Measurements from ENCODE around the gene ABI3BP. TPM values are rescaled to one million over a fixed set of nuclear protein-coding genes. Genes with fewer than 3 reads are reported as not detected.
A peak's percentile ranks its signal among the peaks of the same experiment; 100 is the strongest.

Gene ABI3BP
- total RNA-seq, 1 experiment from 2014 or later = 3.1 TPM

- H3K27ac Mint-ChIP-seq (ENCODE audit: low read depth, unreplicated experiment) = no peak overlapping the region
- TF ChIP-seq CTCF (IDR thresholded peaks at IDR 0.05; ENCODE audit: unreplicated experiment) = no peak
- H3K27me3 Mint-ChIP-seq (ENCODE audit: insufficient read depth, unreplicated experiment) = no peaks in the 10 kb centered on the region
- no peak for DNase-seq (ENCODE audit: unreplicated experiment)
- CTCF ChIA-PET = interaction anchor here (0.7 to 0.8 kb wide), 6 partner anchors 10 to 115 kb away, joined by 3 to 5 read pairs (median 4); no protein-coding TSS in a partner anchor
- POLR2A ChIA-PET = no interaction called here
- peaks cover 4% of the 10 kb centered on the region for H3K36me3 Mint-ChIP-seq (ENCODE audit: insufficient read depth, unreplicated experiment)
- BruUV-seq (replicated peaks) = no TSS peak
- H3K4me1 Mint-ChIP-seq (ENCODE audit: insufficient read depth, unreplicated experiment) = no peaks in the 10 kb centered on the region
- H3K9me3 Mint-ChIP-seq (ENCODE audit: unreplicated experiment) = no peaks in the 10 kb centered on the region
- intact Hi-C loops (cut with micrococcal nuclease) = no loop called here
- H3K4me3 Mint-ChIP-seq (ENCODE audit: unreplicated experiment) = no peak overlapping the region
These were observed 81.3 kb downstream of the ABI3BP start for GRCh38 chr3:100911956-100912355.

- Mint-ChIP-seq H3K4me3 (ENCODE audit: unreplicated experiment) (no peak overlapping the region), H3K9me3 (ENCODE audit: unreplicated experiment) (no peaks in the 10 kb centered on the region), H3K27ac (ENCODE audit: low read depth, unreplicated experiment) (no peak overlapping the region), H3K27me3 (ENCODE audit: insufficient read depth, unreplicated experiment) (no peaks in the 10 kb centered on the region), H3K36me3 (ENCODE audit: insufficient read depth, unreplicated experiment) (peaks cover 4% of the 10 kb centered on the region), H3K4me1 (ENCODE audit: insufficient read depth, unreplicated experiment) (no peaks in the 10 kb centered on the region)
- no peak for DNase-seq (ENCODE audit: unreplicated experiment)
- no TSS peak for BruUV-seq (replicated peaks)
- intact Hi-C loops (cut with micrococcal nuclease) = no loop called here
- CTCF ChIA-PET = no interaction called here
- POLR2A ChIA-PET = no interaction called here
- TF ChIP-seq CTCF (IDR thresholded peaks at IDR 0.05; ENCODE audit: unreplicated experiment) = no peak
These were observed 82.2 kb downstream of the ABI3BP start for GRCh38 chr3:100910986-100911385.

GRCh38 chr3:100902572-100902971 lies 90.6 kb downstream of the ABI3BP start:
- H3K4me3 Mint-ChIP-seq (ENCODE audit: unreplicated experiment) = no peak overlapping the region
- CTCF ChIA-PET = interaction anchor here (1.1 to 1.2 kb wide), 2 partner anchors 10 to 18 kb away, joined by 3 to 5 read pairs; no protein-coding TSS in a partner anchor
- H3K4me1 Mint-ChIP-seq (ENCODE audit: insufficient read depth, unreplicated experiment) = peaks cover 6% of the 10 kb centered on the region
- H3K9me3 Mint-ChIP-seq (ENCODE audit: unreplicated experiment) = no peaks in the 10 kb centered on the region
- intact Hi-C loops (cut with micrococcal nuclease) = no loop called here
- H3K27ac Mint-ChIP-seq (ENCODE audit: low read depth, unreplicated experiment) = no peak overlapping the region
- TF ChIP-seq CTCF (IDR thresholded peaks at IDR 0.05; ENCODE audit: unreplicated experiment) = no peak
- peak; percentile 44 for DNase-seq (ENCODE audit: unreplicated experiment)
- no peaks in the 10 kb centered on the region for H3K27me3 Mint-ChIP-seq (ENCODE audit: insufficient read depth, unreplicated experiment)
- POLR2A ChIA-PET = interaction anchor here (0.6 to 1.6 kb wide), 2 partner anchors 16 to 261 kb away, joined by 3 read pairs; no protein-coding TSS in a partner anchor
- no TSS peak for BruUV-seq (replicated peaks)
- no peaks in the 10 kb centered on the region for H3K36me3 Mint-ChIP-seq (ENCODE audit: insufficient read depth, unreplicated experiment)

GRCh38 chr3:100900671-100901335 lies 92.4 kb downstream of the ABI3BP start:
- Mint-ChIP-seq H3K27me3 (ENCODE audit: insufficient read depth, unreplicated experiment) (no peaks in the 10 kb centered on the region), H3K9me3 (ENCODE audit: unreplicated experiment) (no peaks in the 10 kb centered on the region), H3K27ac (ENCODE audit: low read depth, unreplicated experiment) (no peak overlapping the region), H3K4me3 (ENCODE audit: unreplicated experiment) (no peak overlapping the region), H3K4me1 (ENCODE audit: insufficient read depth, unreplicated experiment) (peaks cover 6% of the 10 kb centered on the region), H3K36me3 (ENCODE audit: insufficient read depth, unreplicated experiment) (no peaks in the 10 kb centered on the region)
- peak; percentile 38 for DNase-seq (ENCODE audit: unreplicated experiment)
- intact Hi-C loops (cut with micrococcal nuclease) = no loop called here
- BruUV-seq (replicated peaks) = no TSS peak
- POLR2A ChIA-PET = interaction anchor here (1.0 to 1.6 kb wide), 2 partner anchors 14 to 15 kb away, joined by 3 to 5 read pairs; no protein-coding TSS in a partner anchor
- CTCF ChIA-PET = interaction anchor here (0.9 kb wide), 1 partner anchor 429 kb away, joined by 3 read pairs; no protein-coding TSS in a partner anchor
- no peak for TF ChIP-seq CTCF (IDR thresholded peaks at IDR 0.05; ENCODE audit: unreplicated experiment)
